HG02852 (cell line): Measurements from ENCODE around the gene PARP1.
"Not testable (repeated sequence)": the region's sequence is repeated elsewhere in the genome, so short reads cannot be mapped to it uniquely, and the experiment has no call there.

ENCODE experiments used
- ATAC-seq: cut with Tn5 transposase; IDR thresholded peaks from one replicate; pipeline ENCODE4 v1.9.1; 2021; ENCODE audit warnings: mild to moderate bottlenecking, moderate library complexity; ENCODE audit not compliant: unreplicated experiment

PARP1 gene

GRCh38 chr1:226429858-226430715 lies 22.2 kb upstream of the PARP1 start:
- ATAC-seq = no peak

DNA sequence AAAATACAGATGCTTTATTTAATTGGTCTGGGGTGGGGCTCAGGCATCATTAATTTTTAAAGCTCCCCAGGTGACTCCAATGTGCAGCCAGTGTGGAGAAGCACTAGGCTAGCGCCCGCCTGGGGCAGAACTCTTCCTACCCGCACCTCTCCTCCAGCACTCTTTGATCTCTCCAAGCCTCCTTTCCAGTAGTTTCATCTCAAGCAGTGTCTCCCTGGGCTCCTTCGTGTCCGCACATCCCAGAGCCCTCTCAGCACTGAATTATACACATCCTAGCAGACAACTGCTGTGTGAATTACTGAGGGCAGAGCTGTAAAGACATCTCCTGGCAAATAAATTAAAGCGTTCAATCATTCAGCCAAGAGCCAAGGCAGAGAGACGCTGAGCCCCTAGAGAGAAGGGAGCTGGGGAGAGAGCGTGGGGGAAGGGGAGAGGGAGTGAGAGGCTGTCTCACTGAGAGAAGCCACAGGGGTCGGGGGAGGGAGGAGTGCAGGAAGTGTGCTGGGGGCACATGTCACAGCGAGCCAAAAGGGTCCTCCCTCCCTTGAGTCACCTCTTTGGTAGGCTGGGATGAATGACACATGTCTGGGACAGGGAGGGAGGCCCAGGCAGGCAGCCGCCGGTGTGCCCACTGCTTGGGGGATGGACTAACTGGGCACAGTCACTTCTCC lies 21.0 kb upstream of the PARP1 start:
- ATAC-seq = no peak

DNA sequence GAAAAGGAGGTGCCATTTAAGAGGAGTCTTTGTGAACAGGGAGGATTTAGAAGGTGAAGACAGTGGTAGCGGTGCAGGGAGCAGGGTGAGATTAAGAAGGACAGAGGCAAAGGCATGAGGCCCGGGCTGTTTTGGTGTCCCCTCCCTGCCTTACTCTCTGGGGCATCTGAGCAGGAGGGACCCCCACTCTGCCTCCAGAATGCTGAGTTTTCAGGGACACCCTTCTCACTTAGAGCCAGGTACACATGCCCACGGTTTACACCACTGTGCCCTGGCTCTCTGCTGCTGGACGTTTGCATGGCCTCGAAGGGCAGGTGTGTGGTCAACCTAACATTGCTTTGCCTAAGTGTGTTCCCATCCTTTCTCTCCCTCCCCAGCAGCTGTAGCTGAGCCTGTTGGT lies 20.5 kb upstream of the PARP1 start:
- no peak for ATAC-seq

DNA sequence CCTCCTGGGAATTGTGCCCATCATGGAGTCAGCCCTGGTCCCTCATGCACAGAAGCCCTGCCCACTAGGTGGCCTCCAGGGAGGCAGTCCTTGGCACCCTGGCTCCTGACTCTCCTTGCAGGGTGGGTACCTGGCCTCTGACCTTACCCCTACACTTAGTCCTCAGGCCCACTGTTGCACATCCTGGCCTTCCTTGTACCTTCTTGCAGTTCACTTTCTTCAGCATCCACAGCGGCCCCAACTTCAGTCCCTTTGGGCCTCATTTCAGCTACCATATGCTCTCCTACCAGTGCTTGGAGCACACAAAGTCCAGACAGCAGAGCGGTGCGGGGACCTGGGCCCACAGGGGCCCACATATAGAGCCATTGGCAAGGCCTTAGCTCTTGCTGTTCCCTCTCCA lies 19.2 kb upstream of the PARP1 start:
- ATAC-seq = no peak

DNA sequence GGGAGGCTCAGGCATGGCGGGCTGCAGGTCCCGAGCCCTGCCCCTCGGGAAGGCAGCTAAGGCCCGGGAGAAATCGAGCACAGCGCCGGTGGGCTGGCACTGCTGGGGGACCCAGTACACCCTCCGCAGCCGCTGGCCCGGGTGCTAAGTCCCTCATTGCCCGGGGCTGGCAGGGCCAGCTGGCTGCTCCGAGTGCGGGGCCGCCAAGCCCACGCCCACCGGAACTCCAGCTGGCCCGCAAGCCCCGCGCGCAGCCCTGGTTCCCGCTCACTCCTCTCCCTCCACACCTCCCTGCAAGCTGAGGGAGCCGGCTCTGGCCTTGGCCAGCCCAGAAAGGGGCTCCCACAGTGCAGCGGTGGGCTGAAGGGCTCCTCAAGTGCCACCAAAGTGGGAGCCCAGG lies 18.5 kb upstream of the PARP1 start:
- ATAC-seq = not testable (repeated sequence)

DNA sequence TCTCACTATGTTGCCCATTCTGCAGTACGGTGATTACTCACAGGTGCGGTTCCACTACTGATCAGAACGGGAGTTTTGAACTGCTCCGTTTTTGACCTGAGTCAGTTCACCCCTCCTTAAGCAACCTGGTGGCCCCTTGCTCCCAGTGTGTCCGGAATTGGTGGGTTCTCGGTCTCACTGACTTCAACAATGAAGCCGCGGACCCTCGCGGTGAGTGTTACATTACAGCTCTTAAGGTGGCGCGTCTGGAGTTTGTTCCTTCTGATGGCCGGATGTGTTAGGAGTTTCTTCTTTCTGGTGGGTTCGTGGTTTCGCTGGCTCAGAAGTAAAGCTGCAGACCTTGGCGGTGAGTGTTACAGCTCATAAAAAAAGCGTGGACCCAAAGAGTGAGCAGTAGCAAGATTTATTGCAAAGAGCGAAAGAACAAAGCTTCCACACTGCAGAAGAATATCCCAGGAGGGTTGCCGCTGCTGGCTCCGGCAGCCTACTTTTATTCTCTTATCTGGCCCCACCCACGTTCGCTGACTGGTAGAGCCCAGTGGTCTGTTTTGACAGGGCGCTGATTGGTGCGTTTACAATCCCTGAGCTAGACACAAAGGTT lies 17.6 kb upstream of the PARP1 start:
- ATAC-seq = no peak

- ATAC-seq = no peak
Measured at GRCh38 chr1:226425004-226425378, 17.1 kb upstream of the PARP1 start.

- ATAC-seq = no peak
Measured at GRCh38 chr1:226424221-226425003, 16.5 kb upstream of the PARP1 start.

DNA sequence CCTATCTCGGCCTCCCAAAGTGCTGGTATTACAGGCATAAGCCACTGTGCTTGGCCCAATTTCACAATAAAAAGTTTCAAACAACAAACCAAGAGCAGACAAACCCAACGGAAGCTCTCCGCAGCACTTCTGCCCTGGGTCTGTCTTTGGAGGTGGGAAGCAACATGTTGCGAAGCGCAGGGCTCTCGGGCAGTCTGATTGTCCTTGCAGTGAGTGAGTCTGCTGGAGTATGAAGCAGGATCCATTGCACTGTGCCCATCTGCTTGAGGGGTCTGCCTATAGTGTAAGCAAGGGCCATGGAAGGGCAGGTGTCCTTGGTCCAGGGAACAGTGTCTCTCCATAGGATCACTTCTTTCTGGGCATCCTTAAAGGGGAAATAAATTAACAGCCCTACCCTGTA lies 14.6 kb upstream of the PARP1 start:
- ATAC-seq = no peak

GRCh38 chr1:226420897-226421296 lies 13.0 kb upstream of the PARP1 start:
- ATAC-seq = no peak

GRCh38 chr1:226420328-226420727 lies 12.4 kb upstream of the PARP1 start:
- no peak for ATAC-seq

- ATAC-seq = no peak
Measured at GRCh38 chr1:226419284-226420029, 11.6 kb upstream of the PARP1 start.

DNA sequence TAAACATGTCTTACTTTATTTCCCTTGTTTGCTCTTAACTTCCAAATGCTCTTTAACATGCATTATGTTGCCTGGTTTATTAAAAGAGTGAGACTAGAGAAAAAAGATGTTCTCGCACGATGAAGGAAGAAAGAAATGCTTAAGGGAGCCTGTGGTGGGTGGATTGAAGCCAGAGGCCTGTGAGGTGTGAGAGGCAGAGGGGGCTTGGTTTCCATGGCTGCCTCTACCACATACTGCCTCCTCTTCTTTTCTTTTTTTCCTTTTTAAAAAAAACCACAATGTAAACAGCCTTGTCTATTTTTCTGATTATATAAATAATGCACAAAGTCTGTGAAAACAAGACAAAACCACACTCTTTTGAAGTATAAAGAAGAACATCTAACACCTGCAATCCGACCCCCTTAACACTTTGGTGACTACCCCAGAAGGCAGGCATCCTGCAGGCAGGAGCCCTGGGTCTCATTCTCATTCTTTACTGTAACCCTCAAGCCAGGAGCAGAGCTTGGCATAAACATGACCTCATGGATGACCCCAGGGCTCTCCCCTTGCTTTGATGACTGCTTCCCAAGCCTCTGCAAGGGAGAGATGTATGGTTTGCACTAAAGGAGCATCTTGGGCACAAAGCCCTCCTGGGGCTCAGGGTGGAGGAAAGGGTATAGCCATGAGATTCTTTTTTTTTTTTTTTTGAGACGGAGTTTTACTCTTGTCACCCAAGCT lies 10.1 kb upstream of the PARP1 start:
- no peak for ATAC-seq

DNA sequence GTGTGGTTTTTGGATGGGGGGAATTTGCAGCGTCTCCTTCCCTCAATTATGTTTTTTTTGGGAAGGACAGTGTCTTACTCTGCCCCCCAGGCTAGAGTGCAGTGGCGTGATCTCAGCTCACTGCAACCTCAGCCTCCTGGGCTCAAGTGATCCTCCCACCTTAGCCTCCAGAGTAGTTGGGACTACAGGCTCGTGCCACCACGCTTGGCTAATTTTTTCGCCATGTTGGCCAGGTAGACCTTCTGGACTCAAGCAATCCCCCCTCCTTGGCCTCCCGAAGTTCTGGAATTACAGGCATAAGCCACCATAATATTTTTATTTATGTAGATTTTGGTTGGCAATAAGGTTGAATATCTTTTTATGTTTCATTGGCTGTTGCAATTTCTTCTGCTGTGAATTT lies 9.5 kb upstream of the PARP1 start:
- ATAC-seq = no peak

DNA sequence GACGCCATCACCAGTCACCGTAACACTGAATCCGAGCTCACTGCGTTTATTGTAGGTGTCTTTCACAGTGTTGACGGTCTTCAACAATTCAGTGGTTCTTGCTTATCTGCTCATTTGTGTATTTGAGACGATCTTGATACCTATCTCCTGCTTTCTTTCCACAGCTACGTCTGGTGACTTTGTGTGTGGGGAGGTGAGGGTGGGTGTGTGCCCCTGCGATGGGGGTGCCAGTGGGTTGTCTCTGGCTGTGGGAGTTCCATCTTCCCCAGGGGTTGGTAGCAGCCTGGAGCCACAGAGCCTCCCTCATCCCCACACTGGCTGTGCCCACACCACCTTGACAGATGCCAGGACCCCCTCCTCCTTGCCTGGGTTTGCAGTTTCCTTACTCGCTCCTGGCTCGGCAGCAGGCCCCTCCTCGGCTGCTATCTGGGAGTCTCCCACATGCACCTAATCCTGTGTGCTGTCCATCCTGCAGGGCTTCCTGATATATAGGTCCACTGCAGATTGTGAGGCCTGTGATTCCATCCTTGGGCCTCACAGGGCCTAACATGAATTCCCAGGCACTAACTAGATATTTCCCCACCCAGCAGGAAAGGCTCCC lies 6.3 kb upstream of the PARP1 start:
- no peak for ATAC-seq

DNA sequence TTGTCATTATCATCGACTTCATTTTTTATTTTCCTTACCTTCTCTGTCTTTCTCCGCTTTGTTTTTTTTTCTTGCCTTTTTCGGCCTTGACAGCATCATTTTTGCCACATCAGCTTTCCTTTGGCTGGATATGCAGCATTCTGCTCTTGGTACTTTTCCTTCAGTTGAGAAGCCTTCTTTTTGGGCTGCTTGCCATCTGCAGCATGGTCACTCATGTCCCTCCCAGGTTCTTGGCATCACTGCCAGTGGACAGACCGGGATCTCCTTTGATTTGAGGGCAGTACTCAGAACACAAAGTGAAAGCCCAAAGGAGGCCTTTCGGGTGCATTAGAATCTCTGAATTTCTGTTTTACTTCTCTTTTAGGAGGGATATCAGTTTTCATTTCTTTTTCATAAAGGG lies 3.7 kb upstream of the PARP1 start:
- no peak for ATAC-seq

- no peak for ATAC-seq
Measured at GRCh38 chr1:226410958-226411357, 3.1 kb upstream of the PARP1 start.

GRCh38 chr1:226409392-226409791 lies 1.5 kb upstream of the PARP1 start:
- ATAC-seq = no peak
